Measurements from ENCODE around the gene RS1.

- TF ChIP-seq EZH2 (IDR thresholded peaks at IDR 0.05; ENCODE audit: low read length): no peak
- no peak for TF ChIP-seq CTCF (optimal IDR thresholded peaks at IDR 0.05 in 1 of 3, IDR thresholded peaks at IDR 0.05 in 1 of 3, conservative IDR thresholded peaks at IDR 0.05 in 1 of 3; ENCODE audit: extremely low read depth in 1 of 3, insufficient read depth in 2 of 3, low read length in 3 of 3)
Measured at GRCh38 chrX:18709833-18710232, 37.9 kb upstream of the RS1 start.
